SK-N-SH treated with all-trans-retinoic acid at 6 μM for 48 hours (cell line): ENCODE data around the gene ANKRD49.

Experiments used
- ATAC-seq: fragments of 200-7000 bp; cut with Tn5 transposase; 3 replicates; pipeline ENCODE4 v1.9.1; 2020; ENCODE audit warnings: mild to moderate bottlenecking, moderate library complexity
- ARNTL ChIP-seq: fragments of 450-650 bp; formaldehyde crosslinking; IDR thresholded peaks from 2 replicates; pipeline ENCODE4 v1.5.0; 2020; ENCODE audit warnings: low read depth, mild to moderate bottlenecking, moderate library complexity, borderline replicate concordance
- BACH2 ChIP-seq: fragments of 250-450 bp; sonication (Bioruptor Pico); IDR thresholded peaks from 2 replicates; pipeline ENCODE4 v1.9.0; 2021; ENCODE audit warnings: mild to moderate bottlenecking, borderline replicate concordance
- ESRRG ChIP-seq: fragments of 250-450 bp; sonication (Bioruptor Pico); IDR thresholded peaks from 2 replicates; pipeline ENCODE4 v1.6.1; 2021; ENCODE audit warnings: mild to moderate bottlenecking
- GLIS3 ChIP-seq: fragments of 250-450 bp; sonication (Bioruptor Pico); IDR thresholded peaks from 2 replicates; pipeline ENCODE4 v1.5.0; 2020; ENCODE audit warnings: mild to moderate bottlenecking, moderate library complexity
- ISL1 ChIP-seq: fragments of 250-450 bp; sonication (Bioruptor Pico); IDR thresholded peaks from 2 replicates; pipeline ENCODE4 v2.1.2; 2022; ENCODE audit warnings: mild to moderate bottlenecking, moderate library complexity
- OSR1 ChIP-seq: fragments of 250-450 bp; sonication (Bioruptor Pico); IDR thresholded peaks from 2 replicates; pipeline ENCODE4 v1.8.0; 2022; ENCODE audit warnings: moderate library complexity, mild to moderate bottlenecking, inconsistent platforms
- POU6F1 ChIP-seq: fragments of 250-450 bp; sonication (Bioruptor Pico); IDR thresholded peaks from 2 replicates; pipeline ENCODE4 v1.8.0; 2021; ENCODE audit warnings: low read depth, mild to moderate bottlenecking, moderate library complexity, borderline replicate concordance
- RARB ChIP-seq: fragments of 250-450 bp; sonication (Bioruptor Pico); IDR thresholded peaks from 2 replicates; pipeline ENCODE4 v1.8.0; 2021; ENCODE audit warnings: mild to moderate bottlenecking, moderate library complexity
- SNAI2 ChIP-seq: fragments of 250-450 bp; sonication (Bioruptor Pico); IDR thresholded peaks from 2 replicates; pipeline ENCODE4 v1.5.0; 2020; ENCODE audit warnings: mild to moderate bottlenecking, moderate library complexity
- TCF4 ChIP-seq: fragments of 250-450 bp; sonication (Bioruptor Pico); IDR thresholded peaks from 2 replicates; pipeline ENCODE4 v1.8.0; 2021; ENCODE audit warnings: mild to moderate bottlenecking, moderate library complexity, borderline replicate concordance
- TSHZ2 ChIP-seq: fragments of 250-450 bp; sonication (Bioruptor Pico); IDR thresholded peaks from 2 replicates; pipeline ENCODE4 v1.5.0; 2020; ENCODE audit warnings: mild to moderate bottlenecking, moderate library complexity
- ZC3H10 ChIP-seq: fragments of 250-450 bp; sonication (Bioruptor Pico); IDR thresholded peaks from 2 replicates; pipeline ENCODE4 v1.5.1; 2021; ENCODE audit warnings: mild to moderate bottlenecking, moderate library complexity
- ZFP30 ChIP-seq: fragments of 450-650 bp; formaldehyde crosslinking; IDR thresholded peaks from 2 replicates; pipeline ENCODE4 v1.5.0; 2022; ENCODE audit warnings: mild to moderate bottlenecking, moderate library complexity
- ZNF565 ChIP-seq: fragments of 450-650 bp; formaldehyde crosslinking; conservative IDR thresholded peaks from 2 replicates; pipeline ENCODE4 v1.5.0; 2020; ENCODE audit warnings: low read depth, mild to moderate bottlenecking, moderate library complexity
- ZNF70 ChIP-seq: fragments of 450-650 bp; formaldehyde crosslinking; IDR thresholded peaks from 2 replicates; pipeline ENCODE4 v1.5.0; 2020; ENCODE audit warnings: mild to moderate bottlenecking, moderate library complexity
- ZNF8 ChIP-seq: fragments of 450-650 bp; formaldehyde crosslinking; IDR thresholded peaks from 2 replicates; pipeline ENCODE4 v1.5.0; 2020; ENCODE audit warnings: mild to moderate bottlenecking, moderate library complexity
- TF ChIP-seq, protein P1 (sequence below): fragments of 250-450 bp; sonication (Bioruptor Pico); IDR thresholded peaks from 2 replicates; pipeline ENCODE4 v1.5.1; 2021; ENCODE audit warnings: mild to moderate bottlenecking, moderate library complexity
- TF ChIP-seq, protein P2 (sequence below): fragments of 250-450 bp; sonication (Bioruptor Pico); IDR thresholded peaks from 2 replicates; pipeline ENCODE4 v1.8.0; 2020; ENCODE audit warnings: mild to moderate bottlenecking, moderate library complexity, borderline replicate concordance

Gene ANKRD49

DNA sequence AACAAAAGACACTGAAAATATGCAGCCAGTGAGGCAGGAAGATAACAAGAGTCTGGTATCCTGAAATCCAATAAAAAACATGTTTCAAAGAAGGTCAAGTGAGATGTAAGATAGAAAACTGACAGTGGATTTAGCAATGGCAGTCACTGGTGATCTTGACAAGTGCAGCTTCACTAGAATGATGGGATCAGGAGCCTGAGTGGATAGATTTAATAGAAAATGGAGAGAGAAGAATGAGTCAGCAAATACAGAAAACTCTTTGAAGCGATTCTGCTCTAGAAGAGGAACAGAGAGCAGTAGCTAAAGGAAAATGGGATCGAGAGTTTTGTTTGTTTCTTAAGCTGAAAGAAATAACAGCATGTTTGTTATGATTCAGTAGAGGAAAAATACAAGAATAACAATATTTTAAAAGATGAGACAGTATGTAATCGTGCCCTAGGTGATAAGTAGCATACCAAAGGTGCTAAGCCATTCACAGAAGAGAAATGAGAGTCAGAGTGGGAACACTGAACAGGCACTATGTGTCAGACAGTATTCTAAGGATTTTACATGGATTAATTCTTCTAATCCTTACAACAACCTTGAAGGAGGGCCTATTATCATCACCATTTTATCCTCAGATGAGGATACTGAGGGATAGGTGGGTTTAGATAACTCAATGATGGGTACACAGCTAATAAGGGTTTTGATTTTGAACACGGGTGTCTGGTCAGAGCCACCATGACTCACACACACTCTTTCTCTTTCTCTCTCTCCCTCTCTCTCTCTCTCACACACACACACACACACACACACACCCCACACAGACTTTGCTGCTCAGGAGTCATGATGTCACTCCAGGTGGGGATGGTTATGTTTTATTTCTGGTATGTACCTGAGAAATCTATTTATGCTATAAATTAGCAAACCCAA lies 36.4 kb upstream of the ANKRD49 start:
- no peak for ATAC-seq

GRCh38 chr11:94459576-94459975 lies 34.2 kb upstream of the ANKRD49 start:
- no peak for ATAC-seq
- TF ChIP-seq ZNF70 (no peak), ZFP30 (CRISPR knock-in tag) (no peak), OSR1 (CRISPR knock-in tag) (no peak), ISL1 (CRISPR knock-in tag) (no peak), TSHZ2 (no peak), ZNF565 (CRISPR knock-in tag) (no peak), SNAI2 (no peak), POU6F1 (CRISPR knock-in tag) (no peak), BACH2 (no peak), ZC3H10 (CRISPR knock-in tag) (no peak), ESRRG (CRISPR knock-in tag) (no peak), RARB (CRISPR knock-in tag) (no peak), ZNF8 (CRISPR knock-in tag) (no peak)

More for the DNA sequence above, 36.4 kb upstream of the ANKRD49 start:
- TF ChIP-seq TSHZ2 (no peak), POU6F1 (CRISPR knock-in tag) (no peak), BACH2 (no peak), ESRRG (CRISPR knock-in tag) (no peak), ZNF565 (CRISPR knock-in tag) (no peak), SNAI2 (no peak), TCF4 (CRISPR knock-in tag) (no peak), ZC3H10 (CRISPR knock-in tag) (no peak), OSR1 (CRISPR knock-in tag) (no peak), GLIS3 (CRISPR knock-in tag) (no peak), ARNTL (no peak)
- TF ChIP-seq, protein P1, sequence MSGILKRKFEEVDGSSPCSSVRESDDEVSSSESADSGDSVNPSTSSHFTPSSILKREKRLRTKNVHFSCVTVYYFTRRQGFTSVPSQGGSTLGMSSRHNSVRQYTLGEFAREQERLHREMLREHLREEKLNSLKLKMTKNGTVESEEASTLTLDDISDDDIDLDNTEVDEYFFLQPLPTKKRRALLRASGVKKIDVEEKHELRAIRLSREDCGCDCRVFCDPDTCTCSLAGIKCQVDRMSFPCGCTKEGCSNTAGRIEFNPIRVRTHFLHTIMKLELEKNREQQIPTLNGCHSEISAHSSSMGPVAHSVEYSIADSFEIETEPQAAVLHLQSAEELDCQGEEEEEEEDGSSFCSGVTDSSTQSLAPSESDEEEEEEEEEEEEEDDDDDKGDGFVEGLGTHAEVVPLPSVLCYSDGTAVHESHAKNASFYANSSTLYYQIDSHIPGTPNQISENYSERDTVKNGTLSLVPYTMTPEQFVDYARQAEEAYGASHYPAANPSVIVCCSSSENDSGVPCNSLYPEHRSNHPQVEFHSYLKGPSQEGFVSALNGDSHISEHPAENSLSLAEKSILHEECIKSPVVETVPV (CRISPR knock-in tag): no peak
- TF ChIP-seq, protein P2, sequence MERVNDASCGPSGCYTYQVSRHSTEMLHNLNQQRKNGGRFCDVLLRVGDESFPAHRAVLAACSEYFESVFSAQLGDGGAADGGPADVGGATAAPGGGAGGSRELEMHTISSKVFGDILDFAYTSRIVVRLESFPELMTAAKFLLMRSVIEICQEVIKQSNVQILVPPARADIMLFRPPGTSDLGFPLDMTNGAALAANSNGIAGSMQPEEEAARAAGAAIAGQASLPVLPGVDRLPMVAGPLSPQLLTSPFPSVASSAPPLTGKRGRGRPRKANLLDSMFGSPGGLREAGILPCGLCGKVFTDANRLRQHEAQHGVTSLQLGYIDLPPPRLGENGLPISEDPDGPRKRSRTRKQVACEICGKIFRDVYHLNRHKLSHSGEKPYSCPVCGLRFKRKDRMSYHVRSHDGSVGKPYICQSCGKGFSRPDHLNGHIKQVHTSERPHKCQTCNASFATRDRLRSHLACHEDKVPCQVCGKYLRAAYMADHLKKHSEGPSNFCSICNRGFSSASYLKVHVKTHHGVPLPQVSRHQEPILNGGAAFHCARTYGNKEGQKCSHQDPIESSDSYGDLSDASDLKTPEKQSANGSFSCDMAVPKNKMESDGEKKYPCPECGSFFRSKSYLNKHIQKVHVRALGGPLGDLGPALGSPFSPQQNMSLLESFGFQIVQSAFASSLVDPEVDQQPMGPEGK: no peak
